GM23338 (cell line): Measurements from ENCODE around the gene CHD8. TPM values are rescaled to one million over a fixed set of nuclear protein-coding genes. Genes with fewer than 3 reads are reported as not detected.

Source experiments
- ATAC-seq: fragments of 200-7000 bp; cut with Tn5 transposase; 3 replicates; pipeline ENCODE4 v1.9.1; 2020
- DNase-seq: peaks from one replicate; pipeline ENCODE4 v3.0.0-alpha.2; 2015; ENCODE audit warnings: low spot score
- H2AFZ ChIP-seq: fragments of 200-600 bp; sonication (generic); 2 replicates; pipeline ENCODE4 v1.8.0; 2016; ENCODE audit warnings: antibody characterized with exemption, mild to moderate bottlenecking, moderate library complexity
- H3F3A ChIP-seq: fragments of 200-600 bp; sonication (generic); replicated peaks from 2 replicates; pipeline ENCODE4 v1.8.0; 2017; ENCODE audit warnings: antibody characterized with exemption, mixed run types, low read depth
- H3K27ac ChIP-seq: fragments of 200-600 bp; sonication (generic); 2 replicates; pipeline ENCODE4 v1.6.1; 2016; ENCODE audit warnings: low read depth
- H3K27me3 ChIP-seq: fragments of 200-600 bp; sonication (generic); 2 replicates; pipeline ENCODE4 v1.8.0; 2016; ENCODE audit warnings: mild to moderate bottlenecking, mixed run types, moderate library complexity; ENCODE audit not compliant: insufficient read depth
- H3K36me3 ChIP-seq: fragments of 200-600 bp; sonication (generic); 2 replicates; pipeline ENCODE4 v1.8.0; 2016; ENCODE audit warnings: mild to moderate bottlenecking; ENCODE audit not compliant: insufficient read depth
- H3K4me1 ChIP-seq: fragments of 200-600 bp; sonication (generic); 2 replicates; pipeline ENCODE4 v1.8.0; 2016; ENCODE audit warnings: mild to moderate bottlenecking, moderate library complexity; ENCODE audit not compliant: insufficient read depth
- H3K4me2 ChIP-seq: fragments of 200-600 bp; sonication (generic); 2 replicates; pipeline ENCODE4 v1.7.1; 2017; ENCODE audit warnings: mixed run types
- H3K4me3 ChIP-seq: fragments of 200-600 bp; sonication (generic); 2 replicates; pipeline ENCODE4 v1.6.1; 2016; ENCODE audit warnings: mixed run types
- H3K79me2 ChIP-seq: fragments of 200-600 bp; sonication (generic); replicated peaks from 2 replicates; pipeline ENCODE4 v1.8.0; 2017; ENCODE audit warnings: mild to moderate bottlenecking; ENCODE audit not compliant: insufficient read depth
- H3K9me2 ChIP-seq: fragments of 200-600 bp; sonication (generic); 2 replicates; pipeline ENCODE4 v1.8.0; 2017; ENCODE audit not compliant: insufficient read depth
- H4K20me1 ChIP-seq: fragments of 200-600 bp; sonication (generic); replicated peaks from 2 replicates; pipeline ENCODE4 v1.8.0; 2017; ENCODE audit warnings: mild to moderate bottlenecking; ENCODE audit not compliant: insufficient read depth
- H3K27ac Mint-ChIP-seq: 2 replicates; pipeline ENCODE4 v1.8.0; 2020; ENCODE audit warnings: inconsistent platforms, mild to moderate bottlenecking, moderate library complexity, mixed read lengths
- H3K27me3 Mint-ChIP-seq: 3 replicates; pipeline ENCODE4 v1.8.0; 2022; ENCODE audit warnings: low read depth, mild to moderate bottlenecking, moderate library complexity, mixed read lengths, inconsistent platforms; ENCODE audit not compliant: insufficient read depth, poor library complexity
- H3K36me3 Mint-ChIP-seq: 3 replicates; pipeline ENCODE4 v1.8.0; 2021; ENCODE audit warnings: low read depth, mild to moderate bottlenecking, inconsistent platforms, moderate library complexity, mixed read lengths
- H3K4me1 Mint-ChIP-seq: 3 replicates; pipeline ENCODE4 v1.8.0; 2020; ENCODE audit warnings: mild to moderate bottlenecking, inconsistent platforms, mixed read lengths
- H3K4me3 Mint-ChIP-seq: 3 replicates; pipeline ENCODE4 v1.8.0; 2021; ENCODE audit warnings: moderate library complexity, mild to moderate bottlenecking, inconsistent platforms, mixed read lengths
- H3K9me3 Mint-ChIP-seq: 3 replicates; pipeline ENCODE4 v1.8.0; 2020; ENCODE audit warnings: moderate library complexity, mild to moderate bottlenecking, inconsistent platforms, mixed read lengths
- CREB1 ChIP-seq: fragments of 250-450 bp; sonication (Bioruptor Pico); IDR thresholded peaks from 2 replicates; pipeline ENCODE4 v1.5.0; 2020; ENCODE audit warnings: low read depth, mild to moderate bottlenecking, moderate library complexity
- EZH2phosphoT487 ChIP-seq: fragments of 200-600 bp; sonication (generic); IDR thresholded peaks from one replicate; pipeline ENCODE4 v1.8.1; 2018; ENCODE audit warnings: antibody characterized with exemption; ENCODE audit not compliant: unreplicated experiment
- POLR2AphosphoS5 ChIP-seq: IDR thresholded peaks from 2 replicates; pipeline ENCODE4 v1.6.1; 2016; ENCODE audit warnings: antibody characterized with exemption, low read depth
- polyA plus RNA-seq: library from polyadenylated mRNA; unstranded; fragments of >200 nt; fragmentation: Nextera tagmentation; extraction: Ambion mirVana; gene quantifications from 2 replicates; pipeline ENCODE4 v1.2.1, GENCODE V29; 2016
- total RNA-seq: library from RNA; depleted of rRNA; stranded (reverse); fragments of >200 nt; shearing (Covaris generic); gene quantifications from 2 replicates; pipeline ENCODE4 v1.2.3, GENCODE V29; 2014
- TF ChIP-seq, protein P1 (sequence below): fragments of 250-450 bp; sonication (Bioruptor Pico); IDR thresholded peaks from 2 replicates; pipeline ENCODE4 v1.5.0; 2020; ENCODE audit warnings: mild to moderate bottlenecking, moderate library complexity
- TF ChIP-seq, protein P2 (sequence below), 2 experiments: fragments of 200-600 bp in 1 of 2; sonication (generic) in 1 of 2; conservative IDR thresholded peaks; 2 replicates each; pipeline versions ENCODE4 v1.5.1 to v1.6.1; 2016 to 2017; ENCODE audit warnings: antibody characterized with exemption in 2 of 2, low read depth in 2 of 2, mild to moderate bottlenecking in 2 of 2, moderate library complexity in 1 of 2
- TF ChIP-seq, protein P3 (sequence below): IDR thresholded peaks from one replicate; pipeline ENCODE4 v1.6.1; 2018; ENCODE audit warnings: antibody characterized with exemption; ENCODE audit not compliant: unreplicated experiment

The CHD8 gene
- total and polyA plus RNA-seq, 2 experiments from 2014 or later = 96.2 to 129 TPM

DNA sequence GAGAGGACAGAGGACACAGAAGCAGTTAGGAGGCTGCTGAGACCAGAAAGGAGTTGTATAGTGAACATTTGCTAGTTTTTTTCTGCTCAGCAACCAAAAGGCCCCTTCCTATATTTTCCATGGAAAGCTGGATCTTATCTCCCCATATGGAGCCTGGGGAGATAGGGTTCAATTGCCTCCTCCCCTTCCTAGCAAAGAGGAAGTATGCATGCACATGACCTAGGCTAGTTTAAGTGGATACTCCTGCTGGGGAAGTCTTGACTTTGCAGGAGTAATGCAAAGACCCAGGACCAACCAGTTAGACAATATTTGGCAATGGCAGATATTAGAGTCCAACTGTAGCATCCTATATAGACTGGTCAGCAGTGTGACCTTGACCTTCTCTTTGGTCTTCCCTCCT is 15.1 kb downstream of the CHD8 start (continued):
- TF ChIP-seq, protein P1, sequence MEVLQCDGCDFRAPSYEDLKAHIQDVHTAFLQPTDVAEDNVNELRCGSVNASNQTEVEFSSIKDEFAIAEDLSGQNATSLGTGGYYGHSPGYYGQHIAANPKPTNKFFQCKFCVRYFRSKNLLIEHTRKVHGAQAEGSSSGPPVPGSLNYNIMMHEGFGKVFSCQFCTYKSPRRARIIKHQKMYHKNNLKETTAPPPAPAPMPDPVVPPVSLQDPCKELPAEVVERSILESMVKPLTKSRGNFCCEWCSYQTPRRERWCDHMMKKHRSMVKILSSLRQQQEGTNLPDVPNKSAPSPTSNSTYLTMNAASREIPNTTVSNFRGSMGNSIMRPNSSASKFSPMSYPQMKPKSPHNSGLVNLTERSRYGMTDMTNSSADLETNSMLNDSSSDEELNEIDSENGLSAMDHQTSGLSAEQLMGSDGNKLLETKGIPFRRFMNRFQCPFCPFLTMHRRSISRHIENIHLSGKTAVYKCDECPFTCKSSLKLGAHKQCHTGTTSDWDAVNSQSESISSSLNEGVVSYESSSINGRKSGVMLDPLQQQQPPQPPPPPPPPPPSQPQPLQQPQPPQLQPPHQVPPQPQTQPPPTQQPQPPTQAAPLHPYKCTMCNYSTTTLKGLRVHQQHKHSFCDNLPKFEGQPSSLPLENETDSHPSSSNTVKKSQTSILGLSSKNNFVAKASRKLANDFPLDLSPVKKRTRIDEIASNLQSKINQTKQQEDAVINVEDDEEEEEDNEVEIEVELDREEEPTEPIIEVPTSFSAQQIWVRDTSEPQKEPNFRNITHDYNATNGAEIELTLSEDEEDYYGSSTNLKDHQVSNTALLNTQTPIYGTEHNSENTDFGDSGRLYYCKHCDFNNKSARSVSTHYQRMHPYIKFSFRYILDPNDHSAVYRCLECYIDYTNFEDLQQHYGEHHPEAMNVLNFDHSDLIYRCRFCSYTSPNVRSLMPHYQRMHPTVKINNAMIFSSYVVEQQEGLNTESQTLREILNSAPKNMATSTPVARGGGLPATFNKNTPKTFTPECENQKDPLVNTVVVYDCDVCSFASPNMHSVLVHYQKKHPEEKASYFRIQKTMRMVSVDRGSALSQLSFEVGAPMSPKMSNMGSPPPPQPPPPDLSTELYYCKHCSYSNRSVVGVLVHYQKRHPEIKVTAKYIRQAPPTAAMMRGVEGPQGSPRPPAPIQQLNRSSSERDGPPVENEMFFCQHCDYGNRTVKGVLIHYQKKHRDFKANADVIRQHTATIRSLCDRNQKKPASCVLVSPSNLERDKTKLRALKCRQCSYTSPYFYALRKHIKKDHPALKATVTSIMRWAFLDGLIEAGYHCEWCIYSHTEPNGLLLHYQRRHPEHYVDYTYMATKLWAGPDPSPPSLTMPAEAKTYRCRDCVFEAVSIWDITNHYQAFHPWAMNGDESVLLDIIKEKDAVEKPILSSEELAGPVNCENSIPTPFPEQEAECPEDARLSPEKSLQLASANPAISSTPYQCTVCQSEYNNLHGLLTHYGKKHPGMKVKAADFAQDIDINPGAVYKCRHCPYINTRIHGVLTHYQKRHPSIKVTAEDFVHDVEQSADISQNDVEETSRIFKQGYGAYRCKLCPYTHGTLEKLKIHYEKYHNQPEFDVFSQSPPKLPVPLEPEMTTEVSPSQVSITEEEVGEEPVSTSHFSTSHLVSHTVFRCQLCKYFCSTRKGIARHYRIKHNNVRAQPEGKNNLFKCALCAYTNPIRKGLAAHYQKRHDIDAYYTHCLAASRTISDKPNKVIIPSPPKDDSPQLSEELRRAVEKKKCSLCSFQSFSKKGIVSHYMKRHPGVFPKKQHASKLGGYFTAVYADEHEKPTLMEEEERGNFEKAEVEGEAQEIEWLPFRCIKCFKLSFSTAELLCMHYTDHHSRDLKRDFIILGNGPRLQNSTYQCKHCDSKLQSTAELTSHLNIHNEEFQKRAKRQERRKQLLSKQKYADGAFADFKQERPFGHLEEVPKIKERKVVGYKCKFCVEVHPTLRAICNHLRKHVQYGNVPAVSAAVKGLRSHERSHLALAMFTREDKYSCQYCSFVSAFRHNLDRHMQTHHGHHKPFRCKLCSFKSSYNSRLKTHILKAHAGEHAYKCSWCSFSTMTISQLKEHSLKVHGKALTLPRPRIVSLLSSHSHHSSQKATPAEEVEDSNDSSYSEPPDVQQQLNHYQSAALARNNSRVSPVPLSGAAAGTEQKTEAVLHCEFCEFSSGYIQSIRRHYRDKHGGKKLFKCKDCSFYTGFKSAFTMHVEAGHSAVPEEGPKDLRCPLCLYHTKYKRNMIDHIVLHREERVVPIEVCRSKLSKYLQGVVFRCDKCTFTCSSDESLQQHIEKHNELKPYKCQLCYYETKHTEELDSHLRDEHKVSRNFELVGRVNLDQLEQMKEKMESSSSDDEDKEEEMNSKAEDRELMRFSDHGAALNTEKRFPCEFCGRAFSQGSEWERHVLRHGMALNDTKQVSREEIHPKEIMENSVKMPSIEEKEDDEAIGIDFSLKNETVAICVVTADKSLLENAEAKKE (CRISPR knock-in tag) = no peak

GRCh38 chr14:21437063-21437901 is 18.6 kb downstream of the CHD8 start:
- Histone ChIP-seq H3K27ac (peak overlapping the region; percentile 91), H2AFZ (no peak overlapping the region), H3K36me3 (no peaks in the 10 kb centered on the region), H3K4me1 (peaks cover 21% of the 10 kb centered on the region), H3F3A (peaks cover 17% of the 10 kb centered on the region; the same call in 1 of the 2 replicates), H3K79me2 (peaks cover 94% of the 10 kb centered on the region), H3K4me3 (peak overlapping the region; percentile 76), H4K20me1 (peaks cover 42% of the 10 kb centered on the region), H3K4me2 (peak overlapping the region; percentile 91), H3K27me3 (no peaks in the 10 kb centered on the region), H3K9me2 (no peaks in the 10 kb centered on the region)
- H3K27me3 Mint-ChIP-seq = peaks cover 2% of the 10 kb centered on the region
- H3K4me1 Mint-ChIP-seq = peaks cover 30% of the 10 kb centered on the region
- DNase-seq (peak; percentile 100), ATAC-seq (peak; percentile 97)
- no peaks in the 10 kb centered on the region for H3K9me3 Mint-ChIP-seq
- peak overlapping the region; percentile 90 for H3K4me3 Mint-ChIP-seq
- peak; percentile 90 for TF ChIP-seq POLR2AphosphoS5
- TF ChIP-seq, protein P2, sequence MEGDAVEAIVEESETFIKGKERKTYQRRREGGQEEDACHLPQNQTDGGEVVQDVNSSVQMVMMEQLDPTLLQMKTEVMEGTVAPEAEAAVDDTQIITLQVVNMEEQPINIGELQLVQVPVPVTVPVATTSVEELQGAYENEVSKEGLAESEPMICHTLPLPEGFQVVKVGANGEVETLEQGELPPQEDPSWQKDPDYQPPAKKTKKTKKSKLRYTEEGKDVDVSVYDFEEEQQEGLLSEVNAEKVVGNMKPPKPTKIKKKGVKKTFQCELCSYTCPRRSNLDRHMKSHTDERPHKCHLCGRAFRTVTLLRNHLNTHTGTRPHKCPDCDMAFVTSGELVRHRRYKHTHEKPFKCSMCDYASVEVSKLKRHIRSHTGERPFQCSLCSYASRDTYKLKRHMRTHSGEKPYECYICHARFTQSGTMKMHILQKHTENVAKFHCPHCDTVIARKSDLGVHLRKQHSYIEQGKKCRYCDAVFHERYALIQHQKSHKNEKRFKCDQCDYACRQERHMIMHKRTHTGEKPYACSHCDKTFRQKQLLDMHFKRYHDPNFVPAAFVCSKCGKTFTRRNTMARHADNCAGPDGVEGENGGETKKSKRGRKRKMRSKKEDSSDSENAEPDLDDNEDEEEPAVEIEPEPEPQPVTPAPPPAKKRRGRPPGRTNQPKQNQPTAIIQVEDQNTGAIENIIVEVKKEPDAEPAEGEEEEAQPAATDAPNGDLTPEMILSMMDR (conservative IDR thresholded peaks at IDR 0.05; ENCODE audit: low read depth in 2 of 2) = no peak
- TF ChIP-seq, protein P3, sequence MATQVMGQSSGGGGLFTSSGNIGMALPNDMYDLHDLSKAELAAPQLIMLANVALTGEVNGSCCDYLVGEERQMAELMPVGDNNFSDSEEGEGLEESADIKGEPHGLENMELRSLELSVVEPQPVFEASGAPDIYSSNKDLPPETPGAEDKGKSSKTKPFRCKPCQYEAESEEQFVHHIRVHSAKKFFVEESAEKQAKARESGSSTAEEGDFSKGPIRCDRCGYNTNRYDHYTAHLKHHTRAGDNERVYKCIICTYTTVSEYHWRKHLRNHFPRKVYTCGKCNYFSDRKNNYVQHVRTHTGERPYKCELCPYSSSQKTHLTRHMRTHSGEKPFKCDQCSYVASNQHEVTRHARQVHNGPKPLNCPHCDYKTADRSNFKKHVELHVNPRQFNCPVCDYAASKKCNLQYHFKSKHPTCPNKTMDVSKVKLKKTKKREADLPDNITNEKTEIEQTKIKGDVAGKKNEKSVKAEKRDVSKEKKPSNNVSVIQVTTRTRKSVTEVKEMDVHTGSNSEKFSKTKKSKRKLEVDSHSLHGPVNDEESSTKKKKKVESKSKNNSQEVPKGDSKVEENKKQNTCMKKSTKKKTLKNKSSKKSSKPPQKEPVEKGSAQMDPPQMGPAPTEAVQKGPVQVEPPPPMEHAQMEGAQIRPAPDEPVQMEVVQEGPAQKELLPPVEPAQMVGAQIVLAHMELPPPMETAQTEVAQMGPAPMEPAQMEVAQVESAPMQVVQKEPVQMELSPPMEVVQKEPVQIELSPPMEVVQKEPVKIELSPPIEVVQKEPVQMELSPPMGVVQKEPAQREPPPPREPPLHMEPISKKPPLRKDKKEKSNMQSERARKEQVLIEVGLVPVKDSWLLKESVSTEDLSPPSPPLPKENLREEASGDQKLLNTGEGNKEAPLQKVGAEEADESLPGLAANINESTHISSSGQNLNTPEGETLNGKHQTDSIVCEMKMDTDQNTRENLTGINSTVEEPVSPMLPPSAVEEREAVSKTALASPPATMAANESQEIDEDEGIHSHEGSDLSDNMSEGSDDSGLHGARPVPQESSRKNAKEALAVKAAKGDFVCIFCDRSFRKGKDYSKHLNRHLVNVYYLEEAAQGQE = no peak
- TF ChIP-seq EZH2phosphoT487 = no peak
- peak; percentile 86 for TF ChIP-seq CREB1 (CRISPR knock-in tag)
- H3K36me3 Mint-ChIP-seq = peaks cover 13% of the 10 kb centered on the region
- H3K27ac Mint-ChIP-seq = peak overlapping the region; percentile 81
